K562 (cell line): Measurements from ENCODE around the gene POLE2. TPM values are rescaled to one million over a fixed set of nuclear protein-coding genes. Genes with fewer than 3 reads are reported as not detected.

Experiments used
- ATAC-seq: fragments of 200-7000 bp; cut with Tn5 transposase; 3 replicates; pipeline ENCODE4 v1.9.1; 2020; ENCODE audit warnings: moderate library complexity
- BruUV-seq: library from RNA; stranded (reverse); fragments of 400-500 nt; replicated peaks from 2 replicates; lab custom pipeline; 2021; lab: Mats Ljungman, UMichigan
- CTCF ChIA-PET: fragments of 300-600 bp; formaldehyde crosslinking; extraction: SDS; loops from one replicate; lab custom pipeline; 2021; ENCODE audit warnings: low intra/inter-chr PET ratio; lab: Yijun Ruan, JAX
- POLR2A ChIA-PET: fragments of 300-600, 350-650 bp; sonication (Branson Sonifier 250); formaldehyde crosslinking; extraction: SDS; loops from one replicate; lab custom pipeline; 2021; ENCODE audit warnings: antibody characterized with exemption, inconsistent platforms; lab: Yijun Ruan, JAX
- DNase-seq, 4 experiments: peaks; one replicate each; pipeline versions ENCODE4 v3.0.0 to v3.0.0-alpha.2; 2011 to 2018; ENCODE audit warnings: low spot score in 3 of 4, mixed read lengths in 3 of 4; ENCODE audit errors: extremely low read depth in 1 of 4
- FAIRE-seq: peaks from 2 replicates; lab custom pipeline; 2011; peaks lifted over from hg19 to GRCh38; lab: Jason Lieb, UNC
- H2AFZ ChIP-seq: 2 replicates; pipeline ENCODE4 v1.6.0; 2011; ENCODE audit warnings: low read depth, low read length, control low read depth, inconsistent platforms
- H3K27ac ChIP-seq: fragments of 200-600 bp; 3 replicates; pipeline ENCODE4 v1.8.0; 2011; ENCODE audit warnings: low read depth, mild to moderate bottlenecking, control low read depth, inconsistent platforms, low read length, moderate library complexity, mixed read lengths; ENCODE audit errors: extremely low read depth
- H3K27me3 ChIP-seq, 2 experiments: fragments of 300-600 bp in 1 of 2; 2 replicates in 1 of 2; 3 replicates in 1 of 2; pipeline versions ENCODE4 v1.6.0 to v1.8.0; 2011; ENCODE audit warnings: inconsistent platforms in 2 of 2, low read length in 2 of 2, mild to moderate bottlenecking in 1 of 2, mixed read lengths in 1 of 2, moderate library complexity in 1 of 2; ENCODE audit not compliant: control insufficient read depth in 2 of 2, insufficient read depth in 2 of 2
- H3K36me3 ChIP-seq: fragments of 300-600 bp; 3 replicates; pipeline ENCODE4 v1.8.0; 2011; ENCODE audit warnings: mild to moderate bottlenecking, low read length, inconsistent platforms; ENCODE audit not compliant: control insufficient read depth, insufficient read depth
- H3K4me1 ChIP-seq, 2 experiments: fragments of 200-600 bp in 1 of 2; replicated peaks in 1 of 2; 2 replicates in 1 of 2; 3 replicates in 1 of 2; pipeline versions ENCODE4 v1.5.1 to v1.8.0; 2011; ENCODE audit warnings: inconsistent platforms in 2 of 2, low read length in 2 of 2, mild to moderate bottlenecking in 1 of 2, mixed read lengths in 1 of 2, moderate library complexity in 1 of 2; ENCODE audit not compliant: control insufficient read depth in 2 of 2, insufficient read depth in 2 of 2
- H3K4me2 ChIP-seq: 2 replicates; pipeline ENCODE4 v1.6.1; 2011; ENCODE audit warnings: low read length, control low read depth, inconsistent platforms, mixed read lengths; ENCODE audit not compliant: insufficient read depth
- H3K4me3 ChIP-seq: fragments of 200-600 bp; sonication (generic), shearing (Covaris generic); 2 replicates; pipeline ENCODE4 v1.5.1; 2016; ENCODE audit warnings: control low read depth, inconsistent platforms
- H3K79me2 ChIP-seq: fragments of 200-600 bp; 3 replicates; pipeline ENCODE4 v1.8.0; 2011; ENCODE audit warnings: low read length, inconsistent platforms; ENCODE audit not compliant: control insufficient read depth, insufficient read depth
- H3K9ac ChIP-seq, 2 experiments: 2 replicates each; pipeline versions ENCODE4 v1.6.0 to v1.6.1; 2011; ENCODE audit warnings: low read depth in 2 of 2, low read length in 2 of 2, control low read depth in 1 of 2, inconsistent platforms in 1 of 2, mild to moderate bottlenecking in 1 of 2, mixed read lengths in 1 of 2; ENCODE audit not compliant: insufficient read depth in 1 of 2
- H3K9me1 ChIP-seq: one replicate; pipeline ENCODE4 v1.6.0; 2011; ENCODE audit warnings: inconsistent platforms, mild to moderate bottlenecking, low read length, moderate library complexity; ENCODE audit not compliant: control insufficient read depth, insufficient read depth
- H3K9me3 ChIP-seq: replicated peaks from 2 replicates; pipeline ENCODE4 v1.5.1; 2011; ENCODE audit warnings: low read depth, low read length, inconsistent platforms; ENCODE audit not compliant: control insufficient read depth, insufficient read depth
- H4K20me1 ChIP-seq: replicated peaks from 2 replicates; pipeline ENCODE4 v1.6.1; 2011; ENCODE audit warnings: low read length, inconsistent platforms, mixed read lengths; ENCODE audit not compliant: control insufficient read depth, insufficient read depth
- CC2D1A ChIP-seq: fragments of 450-650 bp; IDR thresholded peaks from 2 replicates; pipeline ENCODE4 v1.6.1; 2017; ENCODE audit warnings: mild to moderate bottlenecking
- GTF2A2 ChIP-seq: IDR thresholded peaks from 2 replicates; pipeline ENCODE4 v1.6.1; 2016; ENCODE audit warnings: mild to moderate bottlenecking, missing genetic modification characterization, missing compliant biosample characterization
- ILF3 ChIP-seq: fragments of 450-650 bp; IDR thresholded peaks from 2 replicates; pipeline ENCODE4 v1.6.1; 2018; ENCODE audit warnings: antibody characterized with exemption, mild to moderate bottlenecking, moderate library complexity, borderline replicate concordance
- KDM1A ChIP-seq, 2 experiments: fragments of 450-650 bp; IDR thresholded peaks; 2 replicates each; pipeline ENCODE4 v1.6.1; 2016; ENCODE audit warnings: mild to moderate bottlenecking in 2 of 2
- SAP30 ChIP-seq: fragments of 200-600 bp; sonication (generic); IDR thresholded peaks from 2 replicates; pipeline ENCODE4 v1.6.1; 2012; ENCODE audit warnings: borderline replicate concordance, low read depth, mild to moderate bottlenecking, moderate library complexity, low read length, control low read depth, inconsistent platforms; ENCODE audit not compliant: insufficient read depth, poor library complexity, severe bottlenecking
- TFAM ChIP-seq: fragments of 250-450 bp; sonication (Bioruptor Pico); conservative IDR thresholded peaks from 2 replicates; pipeline ENCODE4 v1.5.0; 2021; ENCODE audit warnings: mild to moderate bottlenecking, moderate library complexity
- YY1 ChIP-seq, 3 experiments: IDR thresholded peaks; 2 replicates each; pipeline ENCODE4 v1.6.1; 2011; ENCODE audit warnings: low read length in 2 of 3, mild to moderate bottlenecking in 2 of 3, moderate library complexity in 2 of 3, borderline replicate concordance in 1 of 3, control low read depth in 1 of 3, low read depth in 1 of 3; ENCODE audit not compliant: insufficient read depth in 3 of 3, insufficient replicate concordance in 2 of 3, control insufficient read depth in 1 of 3, insufficient read length in 1 of 3; ENCODE audit errors: extremely low read depth in 1 of 3
- ZNF124 ChIP-seq: sonication (generic); formaldehyde crosslinking; IDR thresholded peaks from 2 replicates; pipeline ENCODE4 v1.8.1; 2022; ENCODE audit warnings: missing genetic modification reagents
- ZNF318 ChIP-seq, 2 experiments: fragments of 450-650 bp; IDR thresholded peaks; 2 replicates each; pipeline ENCODE4 v1.6.1; 2016; ENCODE audit warnings: mild to moderate bottlenecking in 2 of 2, borderline replicate concordance in 1 of 2, low read depth in 1 of 2, moderate library complexity in 1 of 2
- ZNF551 ChIP-seq: fragments of 250-450 bp; sonication (Bioruptor Pico); IDR thresholded peaks from 2 replicates; pipeline ENCODE4 v1.5.0; 2021; ENCODE audit warnings: mild to moderate bottlenecking, moderate library complexity
- WGBS: fragments of 100-300 bp; shearing (Covaris generic); methylation state at CpG from one replicate; pipeline ENCODE4 v1.1.6; 2016; ENCODE audit warnings: low coverage, mixed read lengths; ENCODE audit not compliant: insufficient coverage; ENCODE audit errors: missing lambda C conversion rate; 5-methylcytosine and 5-hydroxymethylcytosine counted together
- in situ Hi-C: fragments of 300-500 bp; cut with MboI; formaldehyde crosslinking; loops from 4 replicates; pipeline ENCODE4 v1.15.0; 2018; ENCODE audit warnings: inconsistent platforms, mixed read lengths
- intact Hi-C: fragments of 100-400 bp; cut with micrococcal nuclease; formaldehyde crosslinking; loops from 2 replicates; pipeline ENCODE4 v1.14.2; 2022
- polyA plus RNA-seq, 8 experiments: library from polyadenylated mRNA; depleted of rRNA in 4 of 8; stranded (reverse) in 5 of 8; unstranded in 3 of 8; fragments of >200 nt; fragmentation: Nextera tagmentation in 2 of 8; fragmentation: Illumina TruSeq in 1 of 8; extraction: Ambion mirVana in 2 of 8; extraction: Trizol in 1 of 8; gene quantifications; 2 replicates each; pipeline versions ENCODE4 v1.2.1 to v1.2.3, GENCODE V29; 2011 to 2014; ENCODE audit warnings: inconsistent platforms in 1 of 8, missing spikeins in 1 of 8
- total RNA-seq, 7 experiments: library from RNA; depleted of rRNA in 6 of 7; stranded (reverse); fragments of >200 nt in 6 of 7; fragmentation: Illumina TruSeq in 2 of 7; extraction: Trizol in 2 of 7; gene quantifications; 2 replicates each; pipeline versions ENCODE4 v1.2.1 to v1.2.3, GENCODE V29; 2011 to 2021; ENCODE audit warnings: low replicate concordance in 1 of 7

POLE2 gene
- total and polyA plus RNA-seq, 9 of the 15 experiments (the other 6 are each of a cell fraction or from before 2014, with no cell fraction given), result 30.7 to 78.4 (median 55.4) TPM

- Histone ChIP-seq H3K9me3 (no peaks in the 10 kb centered on the region), H3K4me1 (peaks cover 0 to 8% of the 10 kb centered on the region in 2 experiments; a peak in 3 of 5 replicates), H3K9ac (no peak overlapping the region; a peak in 1 of 4 replicates), H3K79me2 (peaks cover 50% of the 10 kb centered on the region), H2AFZ (no peak overlapping the region), H4K20me1 (no peaks in the 10 kb centered on the region), H3K4me3 (no peak overlapping the region), H3K9me1 (no peaks in the 10 kb centered on the region), H3K27me3 (no peaks in the 10 kb centered on the region), H3K27ac (peak overlapping the region; percentile 23; the same call in 1 of the 3 replicates), H3K36me3 (peaks cover 51% of the 10 kb centered on the region), H3K4me2 (no peak overlapping the region)
- 28% methylated on average over 8 of the region's 8 CpGs for WGBS
- TF ChIP-seq KDM1A (IDR thresholded peaks at IDR 0.05) (peak in 1 of 2 experiments; percentile 29; a peak in 2 of 4 replicates), ZNF551 (CRISPR knock-in tag) (no peak), YY1 (IDR thresholded peaks at IDR 0.05; ENCODE audit: borderline replicate concordance in 1 of 3, control insufficient read depth in 1 of 3, extremely low read depth in 1 of 3, insufficient read depth in 3 of 3, insufficient read length in 1 of 3, insufficient replicate concordance in 2 of 3, low read depth in 1 of 3, low read length in 2 of 3) (peak in 1 of 3 experiments; percentile 33), TFAM (CRISPR knock-in tag) (no peak), ZNF124 (CRISPR knock-in tag) (no peak), CC2D1A (no peak), GTF2A2 (no peak), ILF3 (no peak), ZNF318 (IDR thresholded peaks at IDR 0.05; ENCODE audit: borderline replicate concordance in 1 of 2, low read depth in 1 of 2) (0 out of 4 replicates have a peak, but pooled peaks of 1 of the 2 experiments have one; percentile 14), SAP30 (no peak)
- in situ Hi-C loops, result loop anchor here (25.0 kb wide), 1 partner anchor 471 kb away; the partner anchor contains the start of gene VCPKMT
- FAIRE-seq (peak; percentile 19), DNase-seq (peak in 1 of 4 experiments; percentile 13), ATAC-seq (peak; percentile 58)
- ChIA-PET POLR2A (interaction anchor here (1.1 to 1.5 kb wide), 2 partner anchors 9 to 126 kb away, joined by 4 to 5 read pairs; partner anchors contain the start of gene KLHDC2), CTCF (no interaction called here)
- no TSS peak for BruUV-seq
- intact Hi-C loops, result no loop called here
Observed at GRCh38 chr14:49641697-49642129, 46.3 kb downstream of the POLE2 start.
